ENCODE measurements around the gene RAB6A.
"Not testable (repeated sequence)": the region's sequence is repeated elsewhere in the genome, so short reads cannot be mapped to it uniquely, and the experiment has no call there.

DNA sequence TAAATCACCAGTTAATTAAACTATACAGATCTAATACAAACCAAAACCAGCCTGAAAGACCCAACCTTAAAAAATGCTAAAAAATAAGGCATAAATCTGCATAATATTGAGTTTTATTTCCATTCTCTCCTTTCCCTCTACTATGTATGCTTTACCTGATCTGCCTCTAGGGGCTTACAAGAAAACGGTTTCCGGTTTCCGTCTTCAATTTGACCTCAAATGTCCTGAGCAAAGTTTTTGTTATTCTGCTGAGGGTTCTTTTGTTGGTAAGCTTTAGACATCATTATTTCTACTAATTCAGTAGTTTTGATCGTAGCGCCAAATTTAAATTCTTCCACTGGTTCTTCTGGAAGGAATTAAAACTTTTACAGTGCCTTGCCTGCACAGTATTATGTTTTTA is 84.3 kb downstream of the RAB6A start:
- not testable (repeated sequence) for TF ChIP-seq SUZ12 (IDR thresholded peaks at IDR 0.05; ENCODE audit: extremely low read depth, insufficient read depth, insufficient read length); ZNF274 (IDR thresholded peaks at IDR 0.05; ENCODE audit: low read depth, low read length)
